ENCODE results near the gene XDH. TPM values are rescaled to one million over a fixed set of nuclear protein-coding genes. Genes with fewer than 3 reads are reported as not detected.
A peak's percentile ranks its signal among the peaks of the same experiment; 100 is the strongest.

Gene XDH
- total and polyA plus RNA-seq, 2 experiments from 2014 or later: 1.8 to 2.4 TPM

- Histone ChIP-seq H3K4me2 (ENCODE audit: unreplicated experiment) (peak overlapping the region; percentile 36), H3K27me3 (replicated peaks; ENCODE audit: insufficient read depth) (no peaks in the 10 kb centered on the region), H3F3A (ENCODE audit: insufficient read depth) (peaks cover 33% of the 10 kb centered on the region), H3K4me1 (ENCODE audit: insufficient read depth) (peaks cover 46% of the 10 kb centered on the region), H2AFZ (peak overlapping the region; percentile 44), H3K4me3 (no peak overlapping the region), H3K36me3 (ENCODE audit: low read depth) (no peaks in the 10 kb centered on the region), H3K9ac (peak overlapping the region; percentile 28; the same call in 1 of the 2 replicates), H4K20me1 (ENCODE audit: insufficient read depth) (no peaks in the 10 kb centered on the region), H3K27ac (peak overlapping the region; percentile 78), H3K9me2 (ENCODE audit: insufficient read depth) (no peaks in the 10 kb centered on the region), H3K9me3 (ENCODE audit: low read depth) (no peaks in the 10 kb centered on the region), H3K79me2 (ENCODE audit: insufficient read depth) (no peaks in the 10 kb centered on the region)
- in situ Hi-C loops (cut with MboI): no loop called here
- TF ChIP-seq EZH2 (IDR thresholded peaks at IDR 0.05; ENCODE audit: insufficient read depth, poor library complexity, severe bottlenecking) (no peak), EZH2phosphoT487 (IDR thresholded peaks at IDR 0.05; ENCODE audit: insufficient read depth, low read depth) (no peak)
- DNase-seq: peak; percentile 91
- WGBS, 2 experiments (ENCODE audit: low coverage in 1 of 2, low lambda C conversion rate in 2 of 2, missing lambda C conversion rate in 2 of 2): 0 to 11% methylated on average over 1 of the region's 1 CpG
These were observed 116.8 kb downstream of the XDH start for GRCh38 chr2:31297751-31298150.

- Histone ChIP-seq H3F3A (ENCODE audit: insufficient read depth) (peaks cover 33% of the 10 kb centered on the region), H3K9ac (peak overlapping the region; percentile 36; the same call in 1 of the 2 replicates), H3K4me3 (no peak overlapping the region), H3K27me3 (replicated peaks; ENCODE audit: insufficient read depth) (no peaks in the 10 kb centered on the region), H3K9me3 (ENCODE audit: low read depth) (no peaks in the 10 kb centered on the region), H3K27ac (peak overlapping the region; percentile 78), H3K4me1 (ENCODE audit: insufficient read depth) (peaks cover 46% of the 10 kb centered on the region), H3K79me2 (ENCODE audit: insufficient read depth) (no peaks in the 10 kb centered on the region), H3K9me2 (ENCODE audit: insufficient read depth) (no peaks in the 10 kb centered on the region), H4K20me1 (ENCODE audit: insufficient read depth) (no peaks in the 10 kb centered on the region), H3K36me3 (ENCODE audit: low read depth) (no peaks in the 10 kb centered on the region), H3K4me2 (ENCODE audit: unreplicated experiment) (peak overlapping the region; percentile 36), H2AFZ (no peak overlapping the region)
- in situ Hi-C loops (cut with MboI): no loop called here
- TF ChIP-seq EZH2phosphoT487 (IDR thresholded peaks at IDR 0.05; ENCODE audit: insufficient read depth, low read depth) (no peak), EZH2 (IDR thresholded peaks at IDR 0.05; ENCODE audit: insufficient read depth, poor library complexity, severe bottlenecking) (no peak)
- WGBS, 2 experiments (ENCODE audit: low coverage in 1 of 2, low lambda C conversion rate in 2 of 2, missing lambda C conversion rate in 2 of 2): 52 to 56% methylated on average over 8 of the region's 8 CpGs
- DNase-seq: peak; percentile 83
These were observed 117.8 kb downstream of the XDH start for GRCh38 chr2:31296641-31297287.

- DNase-seq: peak; percentile 44
- Histone ChIP-seq H3K36me3 (ENCODE audit: low read depth) (no peaks in the 10 kb centered on the region), H3K79me2 (ENCODE audit: insufficient read depth) (no peaks in the 10 kb centered on the region), H3K4me2 (ENCODE audit: unreplicated experiment) (no peak overlapping the region), H2AFZ (no peak overlapping the region), H3K4me3 (no peak overlapping the region), H3K9me2 (ENCODE audit: insufficient read depth) (no peaks in the 10 kb centered on the region), H3K9ac (no peak overlapping the region), H4K20me1 (ENCODE audit: insufficient read depth) (no peaks in the 10 kb centered on the region), H3K27me3 (replicated peaks; ENCODE audit: insufficient read depth) (no peaks in the 10 kb centered on the region), H3F3A (ENCODE audit: insufficient read depth) (peaks cover 33% of the 10 kb centered on the region), H3K27ac (no peak overlapping the region), H3K4me1 (ENCODE audit: insufficient read depth) (peaks cover 41% of the 10 kb centered on the region), H3K9me3 (ENCODE audit: low read depth) (no peaks in the 10 kb centered on the region)
- 91 to 92% methylated on average over 1 of the region's 1 CpG for WGBS, 2 experiments (ENCODE audit: low coverage in 1 of 2, low lambda C conversion rate in 2 of 2, missing lambda C conversion rate in 2 of 2)
- in situ Hi-C loops (cut with MboI): no loop called here
- TF ChIP-seq EZH2phosphoT487 (IDR thresholded peaks at IDR 0.05; ENCODE audit: insufficient read depth, low read depth) (no peak), EZH2 (IDR thresholded peaks at IDR 0.05; ENCODE audit: insufficient read depth, poor library complexity, severe bottlenecking) (no peak)
These were observed 120.3 kb downstream of the XDH start for GRCh38 chr2:31294196-31294595.

- Histone ChIP-seq H3K9me2 (ENCODE audit: insufficient read depth) (no peaks in the 10 kb centered on the region), H3K27ac (no peak overlapping the region), H3K4me2 (ENCODE audit: unreplicated experiment) (peak overlapping the region; percentile 16), H3K4me3 (no peak overlapping the region), H3K9me3 (ENCODE audit: low read depth) (no peaks in the 10 kb centered on the region), H3K79me2 (ENCODE audit: insufficient read depth) (no peaks in the 10 kb centered on the region), H3F3A (ENCODE audit: insufficient read depth) (peaks cover 17% of the 10 kb centered on the region; the same call in 1 of the 2 replicates), H3K36me3 (ENCODE audit: low read depth) (no peaks in the 10 kb centered on the region), H3K27me3 (replicated peaks; ENCODE audit: insufficient read depth) (no peaks in the 10 kb centered on the region), H4K20me1 (ENCODE audit: insufficient read depth) (no peaks in the 10 kb centered on the region), H2AFZ (no peak overlapping the region), H3K4me1 (ENCODE audit: insufficient read depth) (peaks cover 20% of the 10 kb centered on the region), H3K9ac (no peak overlapping the region)
- in situ Hi-C loops (cut with MboI): no loop called here
- DNase-seq: peak; percentile 41
- TF ChIP-seq EZH2phosphoT487 (IDR thresholded peaks at IDR 0.05; ENCODE audit: insufficient read depth, low read depth) (no peak), EZH2 (IDR thresholded peaks at IDR 0.05; ENCODE audit: insufficient read depth, poor library complexity, severe bottlenecking) (no peak)
- 61 to 73% methylated on average over 2 of the region's 2 CpGs for WGBS, 2 experiments (ENCODE audit: low coverage in 1 of 2, low lambda C conversion rate in 2 of 2, missing lambda C conversion rate in 2 of 2)
These were observed 126.9 kb downstream of the XDH start for GRCh38 chr2:31287654-31288053.

All from GM23248 (cell line).